ENCODE measurements around the gene FBLN1.

DNA sequence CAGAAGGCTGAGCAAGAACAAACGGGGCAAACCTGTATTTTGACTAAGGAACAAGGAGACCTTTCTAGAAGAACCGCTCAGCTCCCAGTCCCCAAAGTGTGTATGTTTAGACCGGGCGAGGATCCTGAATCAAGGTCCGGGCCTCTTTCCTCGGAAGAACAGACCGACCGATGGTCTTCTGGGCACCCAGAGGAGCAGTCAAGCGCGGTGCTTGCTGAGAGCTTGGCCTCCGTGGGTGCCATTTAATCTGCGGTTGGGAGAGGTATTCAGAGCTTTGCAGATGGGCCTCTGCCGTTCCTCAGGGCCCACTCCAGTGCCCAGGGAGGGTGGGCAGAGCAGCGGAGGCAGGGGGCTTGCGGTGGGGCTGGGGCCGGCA, 142.5 kb downstream of the FBLN1 start:
- TF ChIP-seq, protein P1, sequence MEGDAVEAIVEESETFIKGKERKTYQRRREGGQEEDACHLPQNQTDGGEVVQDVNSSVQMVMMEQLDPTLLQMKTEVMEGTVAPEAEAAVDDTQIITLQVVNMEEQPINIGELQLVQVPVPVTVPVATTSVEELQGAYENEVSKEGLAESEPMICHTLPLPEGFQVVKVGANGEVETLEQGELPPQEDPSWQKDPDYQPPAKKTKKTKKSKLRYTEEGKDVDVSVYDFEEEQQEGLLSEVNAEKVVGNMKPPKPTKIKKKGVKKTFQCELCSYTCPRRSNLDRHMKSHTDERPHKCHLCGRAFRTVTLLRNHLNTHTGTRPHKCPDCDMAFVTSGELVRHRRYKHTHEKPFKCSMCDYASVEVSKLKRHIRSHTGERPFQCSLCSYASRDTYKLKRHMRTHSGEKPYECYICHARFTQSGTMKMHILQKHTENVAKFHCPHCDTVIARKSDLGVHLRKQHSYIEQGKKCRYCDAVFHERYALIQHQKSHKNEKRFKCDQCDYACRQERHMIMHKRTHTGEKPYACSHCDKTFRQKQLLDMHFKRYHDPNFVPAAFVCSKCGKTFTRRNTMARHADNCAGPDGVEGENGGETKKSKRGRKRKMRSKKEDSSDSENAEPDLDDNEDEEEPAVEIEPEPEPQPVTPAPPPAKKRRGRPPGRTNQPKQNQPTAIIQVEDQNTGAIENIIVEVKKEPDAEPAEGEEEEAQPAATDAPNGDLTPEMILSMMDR (IDR thresholded peaks at IDR 0.05; ENCODE audit: low read length): no peak
- no peak for TF ChIP-seq EZH2 (IDR thresholded peaks at IDR 0.05; ENCODE audit: borderline replicate concordance, low read length)

All from OCI-LY1 (cell line).